Stimulated activated CD4-positive, alpha-beta T cell treated with anti-CD3 and anti-CD28 coated beads, TNF-alpha, amount 100 ng/mL, for 4 hours (primary cell): ENCODE data around the gene SETD6.
"Not testable (repeated sequence)": the region's sequence is repeated elsewhere in the genome, so short reads cannot be mapped to it uniquely, and the experiment has no call there.

ENCODE experiments used
- DNase-seq, 3 experiments: peaks; one replicate each; pipeline ENCODE4 v3.0.0-alpha.2; 2020; ENCODE audit warnings: low read depth in 3 of 3

The SETD6 gene

DNA sequence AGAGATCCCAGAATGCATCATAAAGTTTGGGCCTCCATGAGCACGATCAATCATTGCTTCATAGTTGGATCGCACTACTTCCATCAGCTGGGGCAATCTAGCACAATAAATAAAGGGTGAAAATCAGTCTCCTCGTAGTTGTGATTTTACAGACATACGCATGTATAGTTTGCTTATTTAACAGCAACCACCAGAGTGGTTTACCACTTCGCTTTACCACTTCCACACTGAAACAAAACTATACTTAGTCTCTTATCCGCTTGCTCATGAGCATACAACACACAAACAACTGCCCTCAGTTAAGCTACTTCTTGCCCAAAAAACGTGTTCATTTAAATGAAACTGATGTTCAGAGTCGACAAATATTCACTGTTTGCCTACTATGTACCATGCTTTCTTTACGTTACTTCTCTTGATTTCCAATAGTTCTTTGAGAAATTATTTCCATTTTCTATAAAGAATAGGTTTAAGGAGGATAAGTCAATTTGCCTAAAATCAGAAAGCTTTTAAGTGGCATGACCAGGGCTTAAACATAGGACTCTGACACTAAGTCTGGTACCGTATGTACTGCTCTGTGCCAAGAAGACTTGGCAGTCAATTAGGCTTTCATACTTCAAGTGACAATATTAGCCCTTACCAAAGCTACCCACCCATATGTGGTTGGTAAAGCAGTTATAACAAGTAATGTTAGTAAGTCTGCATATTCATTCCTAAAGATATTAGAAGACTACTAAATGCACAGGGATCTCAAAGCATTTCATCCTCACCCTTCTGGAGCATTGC lies 22.0 kb downstream of the SETD6 start:
- no peak for DNase-seq

DNA sequence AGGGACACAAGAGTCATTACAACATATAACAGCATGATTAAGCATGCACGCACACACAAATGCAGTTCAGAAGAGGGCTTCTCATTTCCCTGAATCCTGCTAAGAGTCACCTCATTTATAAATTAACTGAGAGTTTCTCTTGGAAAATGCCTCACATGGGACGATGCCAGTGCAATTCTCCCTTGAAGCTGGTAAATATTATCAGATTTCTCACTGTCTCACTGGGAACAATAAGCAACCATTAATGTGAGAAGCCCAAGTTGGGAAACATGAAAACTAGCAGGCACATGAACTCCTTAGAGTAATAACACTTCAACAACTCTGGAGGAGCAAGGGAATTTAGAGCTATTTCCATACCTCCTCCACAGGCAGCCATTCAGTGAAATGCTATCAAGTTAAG lies 26.4 kb downstream of the SETD6 start:
- DNase-seq: no peak

DNA sequence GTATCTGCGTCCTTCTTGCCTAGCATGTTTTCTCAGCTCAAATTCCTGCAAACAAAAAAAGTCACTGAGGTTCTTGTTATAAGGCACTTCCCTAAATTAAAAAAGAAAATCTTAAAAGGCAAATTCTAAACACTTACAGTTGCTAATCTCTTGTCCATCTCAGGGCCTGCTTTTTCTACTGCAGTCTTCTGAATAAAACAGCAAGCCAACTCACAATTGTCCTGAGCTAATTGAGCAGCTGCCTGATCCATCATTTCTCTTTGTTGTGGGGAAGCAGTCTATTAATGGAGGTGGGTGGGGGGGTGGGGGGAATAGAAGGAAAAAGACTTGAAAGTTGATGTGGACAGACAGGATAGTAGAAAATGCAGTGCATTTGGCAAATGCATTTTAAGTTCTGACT lies 27.0 kb downstream of the SETD6 start:
- no peak for DNase-seq

DNA sequence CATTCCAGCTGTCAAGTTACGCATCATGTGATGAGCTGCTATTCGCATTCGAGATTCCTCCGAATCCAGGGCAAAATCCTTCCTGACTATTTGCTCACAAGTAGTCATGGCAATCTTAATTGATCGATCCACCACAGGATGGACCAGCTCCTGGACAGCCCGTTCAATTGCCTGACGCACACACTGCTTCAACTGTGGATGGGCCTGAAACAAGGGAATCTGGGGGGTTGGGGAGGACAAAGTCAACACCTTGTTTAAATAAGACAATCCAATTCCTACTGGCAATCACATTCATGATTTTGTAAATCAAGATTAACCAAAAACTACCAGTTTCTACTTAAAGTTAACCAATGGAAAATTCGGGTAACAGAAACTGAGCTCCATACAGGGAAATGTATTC lies 28.4 kb downstream of the SETD6 start:
- no peak for DNase-seq

DNA sequence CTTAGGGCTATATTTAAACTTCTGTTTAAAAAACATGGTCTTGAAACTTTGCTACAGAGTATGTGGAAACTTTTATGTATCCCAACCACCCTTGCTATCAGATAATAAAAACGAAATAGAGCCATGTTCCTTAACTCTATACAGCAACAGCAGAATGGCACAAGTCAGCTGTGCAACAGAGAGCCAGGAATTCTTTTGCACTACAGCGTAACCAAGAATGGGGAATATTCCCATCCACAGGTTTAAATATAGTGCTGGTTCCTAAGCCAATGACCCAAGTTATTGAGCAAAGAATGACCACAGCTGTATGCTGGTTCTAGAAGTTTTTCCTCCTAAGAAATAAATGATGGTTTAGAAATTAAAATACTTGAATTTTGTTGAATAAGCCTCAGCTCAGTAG lies 33.1 kb downstream of the SETD6 start:
- no peak for DNase-seq

DNA sequence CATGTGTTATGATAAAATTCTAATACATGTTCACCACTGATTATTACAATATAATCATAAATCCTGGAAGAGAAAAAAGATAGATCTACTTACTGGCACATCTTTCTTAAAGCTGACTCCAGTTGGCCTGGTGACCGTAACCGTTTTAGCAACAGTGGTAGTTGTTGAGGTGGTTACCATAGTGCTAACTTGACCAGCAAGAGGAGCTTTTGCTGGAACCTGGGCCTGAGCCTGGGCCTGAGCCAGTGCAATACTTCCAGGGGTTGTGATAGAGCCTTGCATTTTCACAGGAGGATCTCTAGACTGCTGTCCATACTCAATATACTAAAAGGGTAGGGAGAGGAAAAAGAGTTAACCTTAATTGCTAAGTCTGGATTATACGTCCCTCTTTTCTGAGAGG lies 36.2 kb downstream of the SETD6 start:
- no peak for DNase-seq

DNA sequence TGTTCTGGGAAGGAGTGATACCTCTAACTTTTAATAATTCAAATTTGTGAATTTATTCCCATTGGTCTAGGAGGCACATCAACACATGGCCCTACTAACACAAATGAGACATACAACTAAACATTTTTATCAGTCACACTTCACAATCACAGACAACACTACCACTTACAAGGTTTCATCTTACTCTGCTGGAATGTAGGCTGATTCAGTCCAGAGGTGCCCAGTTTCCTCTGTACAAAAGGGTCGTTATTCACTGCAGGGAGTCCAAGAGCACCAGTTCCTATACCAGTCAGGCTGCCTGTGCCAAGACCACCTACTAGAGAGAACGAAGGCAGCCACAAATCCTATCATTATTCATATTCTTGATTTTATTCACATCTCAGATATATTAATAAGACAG lies 41.4 kb downstream of the SETD6 start:
- no peak for DNase-seq

DNA sequence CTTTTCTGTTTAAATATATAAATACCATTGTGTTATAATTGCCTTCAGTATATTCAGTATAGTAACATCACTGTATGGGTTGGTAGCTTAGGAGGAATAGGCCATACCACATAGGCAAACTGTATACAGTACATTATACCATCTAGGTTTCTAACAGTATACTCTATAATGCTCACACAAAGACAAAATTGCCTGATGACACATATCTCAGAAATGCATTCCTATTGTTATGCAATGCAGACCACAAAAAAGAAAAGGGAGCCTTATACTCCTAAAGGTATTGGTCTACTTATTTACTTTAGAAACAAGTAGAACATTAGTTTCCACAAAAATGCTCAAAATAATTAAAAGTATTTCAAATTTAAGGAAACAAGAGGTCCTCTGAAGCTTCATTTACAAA lies 47.9 kb downstream of the SETD6 start:
- DNase-seq: no peak

DNA sequence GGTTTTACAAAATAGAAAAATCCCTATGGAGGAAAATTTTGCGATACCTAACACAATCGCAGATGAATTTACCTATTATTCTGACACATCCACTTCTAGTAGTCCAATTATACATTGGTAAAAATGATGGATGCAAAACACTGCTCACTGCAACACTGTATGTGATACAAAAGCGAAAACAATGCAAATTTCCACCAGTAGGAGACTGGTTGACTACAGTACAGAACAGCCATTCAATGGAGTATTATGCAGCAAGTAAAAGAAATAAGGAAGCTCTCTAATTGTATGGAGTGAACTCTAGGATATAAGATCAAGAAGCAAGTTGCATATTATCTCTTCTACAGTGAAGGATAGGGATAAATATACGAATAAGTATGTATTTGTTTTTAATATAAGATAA lies 48.5 kb downstream of the SETD6 start:
- DNase-seq: no peak

DNA sequence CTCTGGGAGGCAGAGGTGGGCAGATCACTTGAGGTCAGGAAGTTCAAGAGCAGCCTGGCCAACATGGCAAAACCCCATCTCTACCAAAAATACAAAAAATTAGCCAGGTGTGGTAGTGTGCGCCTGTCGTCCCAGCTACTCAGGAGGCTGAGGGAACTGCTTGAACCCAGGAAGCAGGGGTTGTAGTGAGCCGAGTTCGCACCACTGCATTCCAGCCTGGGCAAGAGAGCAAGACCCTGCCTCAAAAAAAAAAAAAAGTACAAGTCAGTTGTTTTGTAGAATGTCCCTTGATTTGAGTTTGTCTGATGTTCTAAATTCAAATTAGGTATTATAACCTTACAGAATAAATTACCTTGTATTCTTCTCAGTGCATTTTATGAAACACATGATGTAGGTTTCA lies 50.4 kb downstream of the SETD6 start:
- not testable (repeated sequence) for DNase-seq
